GM12878 (cell line): ENCODE measurements around the gene RAB44. TPM values are rescaled to one million over a fixed set of nuclear protein-coding genes. Genes with fewer than 3 reads are reported as not detected.
A peak's percentile ranks its signal among the peaks of the same experiment; 100 is the strongest.

Experiments
- CBX3 ChIP-seq: fragments of 200-600 bp; sonication (generic); IDR thresholded peaks from 2 replicates; pipeline ENCODE4 v1.6.1; 2016; ENCODE audit warnings: low read depth, borderline replicate concordance
- CEBPZ ChIP-seq: fragments of 150-350 bp; IDR thresholded peaks from 2 replicates; pipeline ENCODE4 v1.6.1; 2016; ENCODE audit warnings: low read depth, low read length
- CHD2 ChIP-seq: IDR thresholded peaks from 2 replicates; pipeline ENCODE4 v1.6.1; 2011; ENCODE audit warnings: low read depth, low read length, improper control_type of control experiment, borderline replicate concordance
- CREB1 ChIP-seq: IDR thresholded peaks from 2 replicates; pipeline ENCODE4 v1.6.1; 2012; ENCODE audit warnings: low read depth, mild to moderate bottlenecking, inconsistent platforms
- EP300 ChIP-seq, 2 experiments: fragments of 150-350 bp in 1 of 2; IDR thresholded peaks; 2 replicates each; pipeline ENCODE4 v1.6.1; 2011 to 2012; ENCODE audit warnings: low read depth in 2 of 2, low read length in 2 of 2, borderline replicate concordance in 1 of 2, improper control_type of control experiment in 1 of 2, inconsistent platforms in 1 of 2; ENCODE audit not compliant: control insufficient read depth in 1 of 2
- ESRRA ChIP-seq: IDR thresholded peaks from 2 replicates; pipeline ENCODE4 v1.6.1; 2012; ENCODE audit warnings: mild to moderate bottlenecking, low read length, improper control_type of control experiment
- FOXK2 ChIP-seq: fragments of 450-650 bp; IDR thresholded peaks from 2 replicates; pipeline ENCODE4 v1.6.1; 2017; ENCODE audit warnings: mild to moderate bottlenecking, moderate library complexity
- KDM1A ChIP-seq: fragments of 200-600 bp; sonication (generic); IDR thresholded peaks from 2 replicates; pipeline ENCODE4 v1.6.1; 2016; ENCODE audit warnings: borderline replicate concordance
- KLF5 ChIP-seq: fragments of 450-650 bp; IDR thresholded peaks from 2 replicates; pipeline ENCODE4 v1.6.1; 2014; ENCODE audit warnings: mild to moderate bottlenecking; ENCODE audit not compliant: partially characterized antibody
- LARP7 ChIP-seq: fragments of 450-650 bp; IDR thresholded peaks from 2 replicates; pipeline ENCODE4 v1.6.1; 2017; ENCODE audit warnings: mild to moderate bottlenecking
- MAX ChIP-seq: IDR thresholded peaks from 2 replicates; pipeline ENCODE4 v1.6.1; 2012; ENCODE audit warnings: low read depth, low read length, improper control_type of control experiment
- MEF2A ChIP-seq: IDR thresholded peaks from 2 replicates; pipeline ENCODE4 v1.6.1; 2011; ENCODE audit warnings: low read depth, mild to moderate bottlenecking, low read length, moderate library complexity; ENCODE audit not compliant: insufficient read depth
- NFIC ChIP-seq: IDR thresholded peaks from 2 replicates; pipeline ENCODE4 v1.6.1; 2012; ENCODE audit warnings: low read depth, mild to moderate bottlenecking, inconsistent platforms, low read length, moderate library complexity
- NR2C2 ChIP-seq: IDR thresholded peaks from 2 replicates; pipeline ENCODE4 v1.6.1; 2011; ENCODE audit warnings: borderline replicate concordance, low read depth; ENCODE audit not compliant: control insufficient read depth, insufficient read length
- POU2F2 ChIP-seq: IDR thresholded peaks from 3 replicates; pipeline ENCODE4 v1.6.1; 2011; ENCODE audit warnings: low read depth, mild to moderate bottlenecking, low read length, borderline replicate concordance
- RUNX3 ChIP-seq: IDR thresholded peaks from 2 replicates; pipeline ENCODE4 v1.6.1; 2012; ENCODE audit warnings: low read length, inconsistent platforms
- SMAD1 ChIP-seq: fragments of 450-650 bp; IDR thresholded peaks from 2 replicates; pipeline ENCODE4 v1.6.1; 2018; ENCODE audit warnings: mild to moderate bottlenecking, low read depth; ENCODE audit not compliant: partially characterized antibody
- SMAD5 ChIP-seq: IDR thresholded peaks from 2 replicates; pipeline ENCODE4 v1.6.1; 2016; ENCODE audit warnings: antibody characterized with exemption, low read depth
- STAT1 ChIP-seq: fragments of 450-650 bp; conservative IDR thresholded peaks from 2 replicates; pipeline ENCODE4 v1.6.1; 2014; ENCODE audit warnings: antibody characterized with exemption, mild to moderate bottlenecking
- TCF3 ChIP-seq: IDR thresholded peaks from 2 replicates; pipeline ENCODE4 v1.6.1; 2012; ENCODE audit warnings: low read depth, mild to moderate bottlenecking, low read length, borderline replicate concordance; ENCODE audit not compliant: insufficient read depth
- WRNIP1 ChIP-seq: IDR thresholded peaks from 2 replicates; pipeline ENCODE4 v1.6.1; 2011; ENCODE audit warnings: low read depth, low read length, improper control_type of control experiment, borderline replicate concordance
- YY1 ChIP-seq: IDR thresholded peaks from 2 replicates; pipeline ENCODE4 v1.6.1; 2011; ENCODE audit warnings: low read depth, mild to moderate bottlenecking, low read length
- ZNF217 ChIP-seq: fragments of 450-650 bp; IDR thresholded peaks from 2 replicates; pipeline ENCODE4 v1.6.1; 2017; ENCODE audit warnings: antibody characterized with exemption, mild to moderate bottlenecking
- ZNF274 ChIP-seq: IDR thresholded peaks from one replicate; pipeline ENCODE4 v1.8.0; 2011; ENCODE audit not compliant: insufficient read length, insufficient read depth
- ZNF687 ChIP-seq: fragments of 450-650 bp; IDR thresholded peaks from 2 replicates; pipeline ENCODE4 v1.6.1; 2017; ENCODE audit warnings: mild to moderate bottlenecking, moderate library complexity
- polyA plus RNA-seq, 11 experiments: library from polyadenylated mRNA; depleted of rRNA in 4 of 11; unstranded in 6 of 11; stranded (reverse) in 5 of 11; fragments of >200 nt; fragmentation: Nextera tagmentation in 4 of 11; fragmentation: Illumina TruSeq in 1 of 11; extraction: Ambion mirVana in 4 of 11; extraction: Trizol in 1 of 11; gene quantifications; 1 replicate in 1 of 11; 2 replicates in 10 of 11; pipeline versions ENCODE4 v1.2.1 to v1.2.3, GENCODE V29; 2011 to 2016; ENCODE audit warnings: inconsistent platforms in 2 of 11, missing spikeins in 2 of 11, low read depth in 1 of 11
- total RNA-seq, 4 experiments: library from RNA; depleted of rRNA in 3 of 4; stranded (reverse); fragments of >200 nt in 3 of 4; fragmentation: Illumina TruSeq in 1 of 4; extraction: Trizol in 1 of 4; gene quantifications; 2 replicates each; pipeline versions ENCODE4 v1.2.1 to v1.2.3, GENCODE V29; 2013 to 2021

The RAB44 gene
- total and polyA plus RNA-seq, 10 of the 15 experiments (the other 5 are each of a cell fraction or from before 2014, with no cell fraction given) = 0.01 to 0.08 (median 0.05) TPM; not detected in 2

GRCh38 chr6:36678488-36679042 is 19.1 kb upstream of the RAB44 start, which contains the start of gene CDKN1A (continued):
- TF ChIP-seq CEBPZ = no peak
- peak; percentile 58 for TF ChIP-seq KLF5
- TF ChIP-seq SMAD5 = peak; percentile 97
- TF ChIP-seq EP300 (IDR thresholded peaks at IDR 0.05; ENCODE audit: borderline replicate concordance in 1 of 2, control insufficient read depth in 1 of 2, low read depth in 2 of 2, low read length in 2 of 2) = 0 out of 4 replicates have a peak, but pooled peaks of 1 of the 2 experiments have one; percentile 38
- TF ChIP-seq KDM1A = no peak
- no peak for TF ChIP-seq RUNX3
- peak; percentile 89 for TF ChIP-seq SMAD1
- TF ChIP-seq CBX3 = no peak
- TF ChIP-seq MAX = peak; percentile 56
- peak; percentile 97 for TF ChIP-seq POU2F2
- TF ChIP-seq LARP7 = peak; percentile 97
- 0 out of 2 replicates have a peak, but pooled peaks have one; percentile 74 for TF ChIP-seq STAT1
- TF ChIP-seq WRNIP1 = no peak
- TF ChIP-seq MEF2A = 0 out of 2 replicates have a peak, but pooled peaks have one; percentile 20
- TF ChIP-seq TCF3 = peak; percentile 96
- TF ChIP-seq FOXK2 = peak; percentile 37; the same call in 1 of the 2 replicates
- TF ChIP-seq ESRRA = 0 out of 2 replicates have a peak, but pooled peaks have one; percentile 43
- TF ChIP-seq CHD2 = peak; percentile 67
- TF ChIP-seq ZNF217 = 0 out of 2 replicates have a peak, but pooled peaks have one; percentile 29
- TF ChIP-seq ZNF274 = no peak
- TF ChIP-seq NFIC = no peak
- peak; percentile 97 for TF ChIP-seq ZNF687
- 0 out of 2 replicates have a peak, but pooled peaks have one; percentile 61 for TF ChIP-seq YY1
- TF ChIP-seq CREB1 = peak; percentile 62; the same call in 1 of the 2 replicates
- no peak for TF ChIP-seq NR2C2
